ENCODE data around the gene GPR108.

Gene GPR108

GRCh38 chr19:6707658-6708018, 29.7 kb downstream of the GPR108 start:
- DNase-seq (ENCODE audit: low read depth in 1 of 2, low spot score in 1 of 2): no peak

GRCh38 chr19:6707011-6707657, 30.2 kb downstream of the GPR108 start:
- DNase-seq (ENCODE audit: low read depth in 1 of 2, low spot score in 1 of 2): no peak

GRCh38 chr19:6706633-6706958, 30.8 kb downstream of the GPR108 start:
- DNase-seq (ENCODE audit: low read depth in 1 of 2, low spot score in 1 of 2): no peak

- DNase-seq (ENCODE audit: low read depth in 1 of 2, low spot score in 1 of 2): no peak
These were observed 31.3 kb downstream of the GPR108 start for GRCh38 chr19:6705931-6706632.

- no peak for DNase-seq (ENCODE audit: low read depth in 1 of 2, low spot score in 1 of 2)
These were observed 36.6 kb downstream of the GPR108 start for GRCh38 chr19:6700586-6701316.

- no peak for DNase-seq (ENCODE audit: low read depth in 1 of 2, low spot score in 1 of 2)
These were observed 37.4 kb downstream of the GPR108 start for GRCh38 chr19:6699935-6700334.

- no peak for DNase-seq (ENCODE audit: low read depth in 1 of 2, low spot score in 1 of 2)
These were observed 40.1 kb downstream of the GPR108 start for GRCh38 chr19:6697291-6697690.

GRCh38 chr19:6696239-6696820, 41.0 kb downstream of the GPR108 start:
- DNase-seq (ENCODE audit: low read depth in 1 of 2, low spot score in 1 of 2): no peak

GRCh38 chr19:6694147-6694815, 43.1 kb downstream of the GPR108 start:
- DNase-seq (ENCODE audit: low read depth in 1 of 2, low spot score in 1 of 2): no peak

GRCh38 chr19:6693681-6694080, 43.7 kb downstream of the GPR108 start:
- DNase-seq (ENCODE audit: low read depth in 1 of 2, low spot score in 1 of 2): no peak

GRCh38 chr19:6693056-6693471, 44.3 kb downstream of the GPR108 start:
- no peak for DNase-seq (ENCODE audit: low read depth in 1 of 2, low spot score in 1 of 2)

- DNase-seq (ENCODE audit: low read depth in 1 of 2, low spot score in 1 of 2): no peak
These were observed 45.4 kb downstream of the GPR108 start for GRCh38 chr19:6692027-6692426.

- no peak for DNase-seq (ENCODE audit: low read depth in 1 of 2, low spot score in 1 of 2)
These were observed 46.0 kb downstream of the GPR108 start for GRCh38 chr19:6691342-6691741.

- DNase-seq (ENCODE audit: low read depth in 1 of 2, low spot score in 1 of 2): no peak
These were observed 47.1 kb downstream of the GPR108 start for GRCh38 chr19:6690160-6690885.

- no peak for DNase-seq (ENCODE audit: low read depth in 1 of 2, low spot score in 1 of 2)
These were observed 50.3 kb downstream of the GPR108 start for GRCh38 chr19:6687114-6687513.

- DNase-seq (ENCODE audit: low read depth in 1 of 2, low spot score in 1 of 2): no peak
These were observed 50.8 kb downstream of the GPR108 start for GRCh38 chr19:6686628-6686975.

GRCh38 chr19:6685962-6686627, 51.3 kb downstream of the GPR108 start:
- no peak for DNase-seq (ENCODE audit: low read depth in 1 of 2, low spot score in 1 of 2)

- DNase-seq (ENCODE audit: low read depth in 1 of 2, low spot score in 1 of 2): no peak
These were observed 51.9 kb downstream of the GPR108 start for GRCh38 chr19:6685482-6685881.

GRCh38 chr19:6683971-6684370, 53.4 kb downstream of the GPR108 start:
- DNase-seq (ENCODE audit: low read depth in 1 of 2, low spot score in 1 of 2): no peak

- DNase-seq (ENCODE audit: low read depth in 1 of 2, low spot score in 1 of 2): no peak
These were observed 54.7 kb downstream of the GPR108 start for GRCh38 chr19:6682607-6683128.
